Neural progenitor cell (in vitro differentiated cells): Measurements from ENCODE around the gene SFMBT1.

Source experiments
- EZH2 ChIP-seq: fragments of 200-600 bp; sonication (generic); IDR thresholded peaks from 2 replicates; pipeline ENCODE4 v1.6.1; 2017; ENCODE audit warnings: antibody characterized with exemption, mild to moderate bottlenecking, moderate library complexity
- TF ChIP-seq, protein P1 (sequence below): fragments of 200-600 bp; sonication (generic); IDR thresholded peaks from 2 replicates; pipeline ENCODE4 v1.5.1; 2017; ENCODE audit warnings: antibody characterized with exemption, mild to moderate bottlenecking

GRCh38 chr3:52880047-52880446 is 165.8 kb downstream of the SFMBT1 start:
- TF ChIP-seq, protein P1, sequence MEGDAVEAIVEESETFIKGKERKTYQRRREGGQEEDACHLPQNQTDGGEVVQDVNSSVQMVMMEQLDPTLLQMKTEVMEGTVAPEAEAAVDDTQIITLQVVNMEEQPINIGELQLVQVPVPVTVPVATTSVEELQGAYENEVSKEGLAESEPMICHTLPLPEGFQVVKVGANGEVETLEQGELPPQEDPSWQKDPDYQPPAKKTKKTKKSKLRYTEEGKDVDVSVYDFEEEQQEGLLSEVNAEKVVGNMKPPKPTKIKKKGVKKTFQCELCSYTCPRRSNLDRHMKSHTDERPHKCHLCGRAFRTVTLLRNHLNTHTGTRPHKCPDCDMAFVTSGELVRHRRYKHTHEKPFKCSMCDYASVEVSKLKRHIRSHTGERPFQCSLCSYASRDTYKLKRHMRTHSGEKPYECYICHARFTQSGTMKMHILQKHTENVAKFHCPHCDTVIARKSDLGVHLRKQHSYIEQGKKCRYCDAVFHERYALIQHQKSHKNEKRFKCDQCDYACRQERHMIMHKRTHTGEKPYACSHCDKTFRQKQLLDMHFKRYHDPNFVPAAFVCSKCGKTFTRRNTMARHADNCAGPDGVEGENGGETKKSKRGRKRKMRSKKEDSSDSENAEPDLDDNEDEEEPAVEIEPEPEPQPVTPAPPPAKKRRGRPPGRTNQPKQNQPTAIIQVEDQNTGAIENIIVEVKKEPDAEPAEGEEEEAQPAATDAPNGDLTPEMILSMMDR = no peak
- no peak for TF ChIP-seq EZH2
